Skeletal muscle satellite cell (primary cell): ENCODE results near the gene TSPAN12.
"Not testable (repeated sequence)": the region's sequence is repeated elsewhere in the genome, so short reads cannot be mapped to it uniquely, and the experiment has no call there.

ENCODE experiments used
- H3K27me3 ChIP-seq: 2 replicates; pipeline ENCODE4 v1.7.0; 2013; ENCODE audit warnings: low read length; ENCODE audit not compliant: control insufficient read depth, insufficient read depth
- H3K36me3 ChIP-seq: 2 replicates; pipeline ENCODE4 v1.7.0; 2013; ENCODE audit warnings: mild to moderate bottlenecking, control low read depth, low read length; ENCODE audit not compliant: insufficient read depth
- H3K4me1 ChIP-seq: 2 replicates; pipeline ENCODE4 v1.7.0; 2013; ENCODE audit warnings: low read length; ENCODE audit not compliant: control insufficient read depth, insufficient read depth
- H3K4me2 ChIP-seq: 2 replicates; pipeline ENCODE4 v1.7.0; 2013; ENCODE audit warnings: mild to moderate bottlenecking, low read length
- H3K4me3 ChIP-seq: 2 replicates; pipeline ENCODE4 v1.7.0; 2013; ENCODE audit warnings: low read length
- H3K9ac ChIP-seq: 2 replicates; pipeline ENCODE4 v1.7.0; 2013; ENCODE audit warnings: mild to moderate bottlenecking, low read depth, low read length, moderate library complexity
- H3K9me3 ChIP-seq: replicated peaks from 2 replicates; pipeline ENCODE4 v1.7.0; 2013; ENCODE audit warnings: mild to moderate bottlenecking, control low read depth, low read length

TSPAN12 gene

GRCh38 chr7:120799147-120799546 lies 58.8 kb downstream of the TSPAN12 start:
- Histone ChIP-seq H3K36me3 (no peaks in the 10 kb centered on the region), H3K4me3 (no peak overlapping the region), H3K9ac (no peak overlapping the region), H3K9me3 (no peaks in the 10 kb centered on the region), H3K27me3 (no peaks in the 10 kb centered on the region), H3K4me2 (no peak overlapping the region), H3K4me1 (peaks cover 2% of the 10 kb centered on the region)

DNA sequence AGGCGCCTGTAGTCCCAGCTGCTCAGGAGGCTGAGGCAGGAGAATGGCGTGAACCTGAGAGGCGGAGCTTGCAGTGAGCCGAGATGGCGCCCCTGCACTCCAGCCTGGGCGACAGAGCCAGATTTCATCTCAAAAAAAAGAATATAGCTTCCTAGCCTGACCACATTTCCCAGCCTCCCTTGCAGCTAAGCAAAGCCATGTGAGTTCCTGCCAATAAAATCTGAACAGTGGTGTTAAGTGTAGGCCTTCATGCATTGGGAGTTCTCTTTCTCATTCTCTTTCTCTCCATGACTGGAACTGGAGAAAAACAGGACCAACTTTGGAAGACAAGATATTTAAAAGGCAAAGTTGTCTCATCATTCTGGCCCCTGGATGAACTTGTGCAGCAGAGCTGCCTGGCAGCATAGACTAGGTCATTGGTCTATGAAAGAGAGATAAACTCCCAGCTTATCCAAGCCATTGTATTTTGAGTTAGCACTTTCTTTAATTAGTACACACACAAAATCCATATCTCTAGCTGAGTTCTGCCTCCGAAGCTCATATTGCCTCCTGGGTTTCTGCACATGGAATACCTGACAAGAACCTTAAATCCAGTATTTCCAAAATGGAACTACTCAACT lies 60.8 kb downstream of the TSPAN12 start:
- no peak overlapping the region for H3K4me3 ChIP-seq
- no peak overlapping the region for H3K9ac ChIP-seq
- no peaks in the 10 kb centered on the region for H3K9me3 ChIP-seq
- no peak overlapping the region for H3K4me2 ChIP-seq
- H3K4me1 ChIP-seq = peaks cover 6% of the 10 kb centered on the region
- no peaks in the 10 kb centered on the region for H3K27me3 ChIP-seq
- no peaks in the 10 kb centered on the region for H3K36me3 ChIP-seq

- Histone ChIP-seq H3K4me2 (no peak overlapping the region), H3K4me1 (peaks cover 6% of the 10 kb centered on the region), H3K36me3 (no peaks in the 10 kb centered on the region), H3K4me3 (no peak overlapping the region), H3K27me3 (no peaks in the 10 kb centered on the region), H3K9me3 (no peaks in the 10 kb centered on the region), H3K9ac (no peak overlapping the region)
Measured at GRCh38 chr7:120794106-120794729, 63.7 kb downstream of the TSPAN12 start.

- H3K4me3 ChIP-seq = no peak overlapping the region
- H3K4me2 ChIP-seq = no peak overlapping the region
- no peaks in the 10 kb centered on the region for H3K36me3 ChIP-seq
- H3K27me3 ChIP-seq = no peaks in the 10 kb centered on the region
- H3K9me3 ChIP-seq = no peaks in the 10 kb centered on the region
- peaks cover 6% of the 10 kb centered on the region for H3K4me1 ChIP-seq
- no peak overlapping the region for H3K9ac ChIP-seq
Measured at GRCh38 chr7:120793213-120793936, 64.6 kb downstream of the TSPAN12 start.

DNA sequence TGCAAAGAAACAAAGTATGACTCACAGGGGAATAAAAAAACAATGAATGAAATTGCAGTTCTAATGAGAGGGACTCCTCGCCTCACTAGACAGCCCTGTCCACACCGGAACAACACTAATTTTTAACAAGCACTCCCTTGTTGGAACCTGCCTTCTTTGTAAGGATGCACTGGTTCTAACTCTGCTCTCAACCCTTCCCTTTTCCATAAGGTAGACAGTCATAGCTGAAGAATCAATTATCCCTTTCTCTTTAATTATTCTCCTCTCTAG lies 65.1 kb downstream of the TSPAN12 start:
- Histone ChIP-seq H3K27me3 (no peaks in the 10 kb centered on the region), H3K9ac (no peak overlapping the region), H3K9me3 (no peaks in the 10 kb centered on the region)

GRCh38 chr7:120792091-120792860 lies 65.7 kb downstream of the TSPAN12 start:
- Histone ChIP-seq H3K36me3 (no peaks in the 10 kb centered on the region), H3K9ac (no peak overlapping the region), H3K4me3 (no peak overlapping the region), H3K9me3 (no peaks in the 10 kb centered on the region), H3K4me1 (peaks cover 6% of the 10 kb centered on the region), H3K27me3 (no peaks in the 10 kb centered on the region), H3K4me2 (no peak overlapping the region)

More for the DNA sequence above, 65.1 kb downstream of the TSPAN12 start:
- no peak overlapping the region for H3K4me3 ChIP-seq
- no peak overlapping the region for H3K4me2 ChIP-seq
- H3K36me3 ChIP-seq = no peaks in the 10 kb centered on the region
- peaks cover 6% of the 10 kb centered on the region for H3K4me1 ChIP-seq

DNA sequence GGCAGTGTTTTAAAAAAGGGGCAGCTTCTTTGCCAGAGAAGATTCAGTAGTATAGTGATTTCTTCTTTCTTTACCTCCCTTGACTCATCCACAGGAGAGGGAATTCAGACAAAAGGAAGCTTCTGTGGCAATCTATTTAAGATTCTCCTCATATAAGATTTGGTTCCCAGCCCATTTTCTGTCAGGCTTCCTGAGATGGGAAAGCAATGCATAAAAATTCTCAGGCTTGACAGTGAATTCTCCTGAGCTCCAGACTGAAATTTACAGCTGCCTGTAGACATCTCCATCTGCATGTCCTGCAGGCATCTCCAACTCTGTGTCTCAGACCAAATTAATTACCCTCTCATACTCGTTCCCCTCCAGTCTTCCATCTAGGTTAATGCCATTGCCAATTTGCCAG lies 72.8 kb downstream of the TSPAN12 start:
- H3K36me3 ChIP-seq = no peaks in the 10 kb centered on the region
- H3K4me2 ChIP-seq = no peak overlapping the region
- H3K9me3 ChIP-seq = no peaks in the 10 kb centered on the region
- H3K9ac ChIP-seq = no peak overlapping the region
- no peak overlapping the region for H3K4me3 ChIP-seq
- no peaks in the 10 kb centered on the region for H3K27me3 ChIP-seq
- no peaks in the 10 kb centered on the region for H3K4me1 ChIP-seq

DNA sequence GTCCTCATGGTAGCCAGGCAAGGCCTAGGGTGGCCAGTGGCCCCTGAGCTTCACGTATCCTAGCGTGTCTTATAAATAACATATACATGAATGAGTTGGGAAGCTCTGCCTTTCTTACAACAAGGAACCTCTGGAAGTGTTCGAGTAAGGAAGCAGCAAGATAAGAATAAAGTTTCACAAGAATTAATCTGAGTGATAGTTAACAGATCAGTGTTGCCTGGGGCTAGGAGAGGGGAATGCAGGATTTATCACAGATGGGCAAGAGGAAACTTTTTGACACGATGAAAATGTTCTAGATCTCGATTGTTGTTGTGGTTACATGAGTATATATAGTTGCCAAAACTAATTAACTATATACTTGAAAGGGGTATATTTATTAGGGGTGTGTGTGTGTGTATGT lies 74.2 kb downstream of the TSPAN12 start:
- no peaks in the 10 kb centered on the region for H3K4me1 ChIP-seq
- no peak overlapping the region for H3K4me3 ChIP-seq
- H3K27me3 ChIP-seq = no peaks in the 10 kb centered on the region
- no peaks in the 10 kb centered on the region for H3K36me3 ChIP-seq
- H3K9ac ChIP-seq = no peak overlapping the region
- no peak overlapping the region for H3K4me2 ChIP-seq
- no peaks in the 10 kb centered on the region for H3K9me3 ChIP-seq

- Histone ChIP-seq H3K4me2 (no peak overlapping the region), H3K4me3 (no peak overlapping the region), H3K9me3 (no peaks in the 10 kb centered on the region), H3K27me3 (no peaks in the 10 kb centered on the region), H3K4me1 (no peaks in the 10 kb centered on the region), H3K9ac (no peak overlapping the region), H3K36me3 (no peaks in the 10 kb centered on the region)
Measured at GRCh38 chr7:120783273-120783672, 74.7 kb downstream of the TSPAN12 start.

DNA sequence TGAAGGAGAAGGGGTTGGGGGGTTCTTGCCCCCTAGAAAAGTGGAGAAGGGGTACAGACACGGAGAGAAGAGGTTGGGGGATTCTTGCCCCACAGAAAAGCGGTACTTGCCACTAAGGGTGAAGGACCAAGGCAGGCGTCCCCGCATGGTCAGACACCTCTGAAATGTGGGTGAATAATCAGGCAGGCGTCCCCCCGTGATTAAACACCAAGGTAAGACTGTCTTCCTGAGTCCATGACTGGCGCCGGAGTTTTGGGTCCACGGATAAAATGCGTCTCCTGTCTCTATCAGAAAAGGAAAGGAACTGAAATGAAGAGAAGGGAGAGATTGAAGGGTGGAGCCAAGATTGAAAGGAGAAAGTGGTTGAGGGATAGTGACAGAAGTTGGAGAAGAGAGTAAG lies 76.0 kb downstream of the TSPAN12 start:
- H3K4me2 ChIP-seq, H3K9ac ChIP-seq, H3K36me3 ChIP-seq, H3K9me3 ChIP-seq, H3K4me3 ChIP-seq, H3K4me1 ChIP-seq, H3K27me3 ChIP-seq: not testable (repeated sequence)

- no peaks in the 10 kb centered on the region for H3K9me3 ChIP-seq
- no peak overlapping the region for H3K4me2 ChIP-seq
- no peak overlapping the region for H3K9ac ChIP-seq
- no peak overlapping the region for H3K4me3 ChIP-seq
- H3K36me3 ChIP-seq = no peaks in the 10 kb centered on the region
- H3K4me1 ChIP-seq = no peaks in the 10 kb centered on the region
- H3K27me3 ChIP-seq = no peaks in the 10 kb centered on the region
Measured at GRCh38 chr7:120780938-120781337, 77.0 kb downstream of the TSPAN12 start.
